Upper lobe of right lung (tissue), 1 donor: ENCODE results near the gene CPVL. TPM values are rescaled to one million over a fixed set of nuclear protein-coding genes. Genes with fewer than 3 reads are reported as not detected.
A peak's percentile ranks its signal among the peaks of the same experiment; 100 is the strongest.

Experiments used
- ATAC-seq: fragments of 200-7000 bp; cut with Tn5 transposase; one replicate; pipeline ENCODE4 v1.9.1; 2020; ENCODE audit warnings: mild to moderate bottlenecking, moderate library complexity
- DNase-seq: peaks from one replicate; pipeline ENCODE4 v3.0.0-alpha.2; 2020
- H3K27ac ChIP-seq: fragments of 200-600 bp; one replicate; pipeline ENCODE4 v1.8.0; 2022
- H3K27me3 ChIP-seq: fragments of 200-600 bp; one replicate; pipeline ENCODE4 v1.8.0; 2022; ENCODE audit warnings: mild to moderate bottlenecking
- H3K36me3 ChIP-seq: fragments of 200-600 bp; one replicate; pipeline ENCODE4 v1.8.0; 2022
- H3K4me1 ChIP-seq: fragments of 200-600 bp; one replicate; pipeline ENCODE4 v1.8.0; 2022
- H3K4me3 ChIP-seq: fragments of 200-600 bp; one replicate; pipeline ENCODE4 v1.8.0; 2022; ENCODE audit warnings: mild to moderate bottlenecking
- H3K9me3 ChIP-seq: fragments of 200-600 bp; one replicate; pipeline ENCODE4 v1.8.0; 2022
- CTCF ChIP-seq: fragments of 200-600 bp; IDR thresholded peaks from one replicate; pipeline ENCODE4 v1.8.0; 2022; ENCODE audit warnings: antibody characterized with exemption
- intact Hi-C: fragments of 100-400 bp; cut with DNase I; formaldehyde crosslinking; loops from one replicate; pipeline ENCODE4 v1.11.0; 2022
- total RNA-seq: library from RNA; stranded (reverse); fragmentation: NEBNext Ultra II Directional; extraction: Animal tissue kit (Norgen Biotek cat#: 25700); gene quantifications from one replicate; pipeline ENCODE4 v1.2.1, GENCODE V29; 2021
- donor health status: DM: no; HTN: yes; CAD: no; lungs with severe emphysema.

Gene CPVL
- total RNA-seq, 1 donor from 2014 or later = 31.9 TPM

DNA sequence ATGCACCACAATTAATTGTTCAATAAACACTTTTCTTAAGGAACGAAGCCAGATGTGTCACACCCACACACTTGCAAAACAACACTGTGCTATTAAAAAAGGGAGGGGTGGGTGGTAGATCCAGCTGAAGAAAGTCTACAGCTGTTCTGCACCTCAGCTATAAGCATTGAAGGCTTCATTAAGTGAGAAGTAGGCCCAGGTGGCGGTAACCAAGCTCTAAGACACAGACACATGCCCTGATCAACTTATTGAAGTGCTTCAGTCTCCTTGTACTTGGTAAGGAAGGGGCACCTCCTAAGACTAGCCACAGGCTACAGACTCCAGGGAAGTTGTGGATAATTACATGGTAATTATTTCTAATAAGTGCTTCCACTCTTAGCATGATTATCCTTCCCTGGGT lies 4.5 kb upstream of the CPVL start:
- H3K4me1 ChIP-seq = no peaks in the 10 kb centered on the region
- H3K36me3 ChIP-seq = no peaks in the 10 kb centered on the region
- H3K9me3 ChIP-seq = no peaks in the 10 kb centered on the region
- no peak overlapping the region for H3K27ac ChIP-seq
- peaks cover 8% of the 10 kb centered on the region for H3K27me3 ChIP-seq
- no peak overlapping the region for H3K4me3 ChIP-seq
- intact Hi-C loops = no loop called here
- DNase-seq = no peak
- ATAC-seq = no peak
- TF ChIP-seq CTCF = no peak

GRCh38 chr7:29149036-29149435 lies 2.7 kb upstream of the CPVL start:
- Histone ChIP-seq H3K9me3 (no peaks in the 10 kb centered on the region), H3K36me3 (no peaks in the 10 kb centered on the region), H3K4me3 (no peak overlapping the region), H3K4me1 (no peaks in the 10 kb centered on the region), H3K27ac (no peak overlapping the region), H3K27me3 (peaks cover 22% of the 10 kb centered on the region)
- ATAC-seq (no peak), DNase-seq (no peak)
- TF ChIP-seq CTCF = no peak
- intact Hi-C loops = no loop called here

DNA sequence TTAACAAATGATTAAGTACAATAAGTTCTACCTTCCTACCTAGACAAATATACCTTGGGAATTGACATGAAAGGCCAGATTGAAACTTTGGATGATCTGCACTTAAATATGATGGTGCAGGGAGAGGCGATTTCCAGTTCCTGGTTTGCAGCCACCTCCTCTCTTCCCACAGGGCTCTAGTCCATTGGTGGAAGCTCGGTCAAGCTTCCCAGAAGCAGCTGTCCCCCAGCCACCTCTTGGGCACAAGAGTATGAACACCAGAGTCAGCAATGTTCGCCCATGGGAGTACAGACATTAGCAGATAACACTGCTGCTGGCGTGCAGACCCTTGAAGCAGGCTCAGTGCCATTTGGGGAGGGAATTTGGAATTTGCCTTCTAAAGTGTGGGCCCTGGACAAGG lies 1.5 kb upstream of the CPVL start:
- Histone ChIP-seq H3K27ac (no peak overlapping the region), H3K9me3 (no peaks in the 10 kb centered on the region), H3K27me3 (peaks cover 22% of the 10 kb centered on the region), H3K4me3 (no peak overlapping the region), H3K36me3 (no peaks in the 10 kb centered on the region), H3K4me1 (no peaks in the 10 kb centered on the region)
- no peak for TF ChIP-seq CTCF
- intact Hi-C loops = no loop called here
- DNase-seq = no peak
- peak; percentile 11 for ATAC-seq

DNA sequence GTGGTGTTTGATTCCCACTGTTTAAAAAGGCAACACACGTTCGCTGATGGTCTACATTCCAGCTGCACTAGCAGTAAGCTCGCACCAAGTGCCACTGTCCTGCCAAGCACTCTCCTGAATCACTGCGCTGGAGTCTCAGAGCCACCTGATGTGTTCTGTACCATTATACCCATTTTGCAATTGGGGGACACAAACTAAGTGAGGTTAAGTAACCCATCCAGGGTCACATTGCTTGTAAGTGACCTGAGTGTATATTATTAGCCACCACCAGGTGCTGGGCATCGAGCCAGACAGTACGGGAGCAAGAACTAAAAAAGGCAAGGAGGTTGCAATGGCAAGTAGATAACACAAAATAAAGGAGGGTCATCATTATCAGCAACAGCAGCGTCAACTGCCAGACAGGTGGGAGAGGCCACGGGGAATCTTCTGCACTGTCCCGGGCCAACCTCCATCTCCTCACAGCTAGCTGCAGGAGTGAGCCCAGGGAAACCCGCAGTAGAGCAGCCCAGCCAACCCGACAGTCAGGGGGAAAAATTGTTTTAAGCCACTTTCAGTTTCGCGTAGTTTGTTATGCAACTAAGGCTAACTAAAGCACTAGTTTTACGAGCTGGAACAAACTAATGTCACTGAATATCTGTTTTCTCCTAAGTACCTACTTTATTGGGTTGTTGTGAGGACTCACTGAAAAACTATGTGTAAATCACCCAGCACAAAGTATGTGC lies 712 bp upstream of the CPVL start:
- peak overlapping the region; percentile 48 for H3K4me3 ChIP-seq
- H3K9me3 ChIP-seq = no peaks in the 10 kb centered on the region
- H3K4me1 ChIP-seq = no peaks in the 10 kb centered on the region
- H3K27ac ChIP-seq = no peak overlapping the region
- intact Hi-C loops = no loop called here
- TF ChIP-seq CTCF = no peak
- no peak for DNase-seq
- H3K36me3 ChIP-seq = no peaks in the 10 kb centered on the region
- ATAC-seq = peak; percentile 25
- H3K27me3 ChIP-seq = peaks cover 22% of the 10 kb centered on the region

DNA sequence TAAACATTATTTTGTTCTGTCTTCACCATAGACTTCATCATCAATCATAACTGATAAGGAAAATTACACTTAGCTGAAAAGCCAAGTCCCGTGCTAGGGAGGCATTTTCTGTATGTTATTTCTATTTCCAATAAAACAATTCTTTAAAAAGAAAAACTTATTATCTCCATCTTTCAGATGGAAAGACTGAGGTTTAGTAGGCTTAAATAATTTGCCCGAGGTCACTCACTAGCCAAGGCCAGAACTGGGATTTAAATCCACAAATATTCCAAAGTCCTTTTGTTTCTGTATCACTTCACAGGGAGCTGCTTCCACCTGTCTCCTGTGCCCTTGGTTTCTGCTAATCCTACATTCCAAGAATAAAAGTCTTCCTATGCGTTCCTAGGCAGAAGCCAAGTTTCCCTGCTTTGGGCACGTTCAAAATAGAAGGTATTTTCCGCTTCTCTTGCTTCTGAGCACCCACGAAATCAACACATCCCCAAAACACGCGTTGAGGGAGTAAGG lies 732 bp downstream of the CPVL start:
- H3K27ac ChIP-seq = peak overlapping the region; percentile 42

More for the DNA sequence above, 732 bp downstream of the CPVL start:
- peaks cover 22% of the 10 kb centered on the region for H3K27me3 ChIP-seq
- ATAC-seq (no peak), DNase-seq (no peak)
- intact Hi-C loops = no loop called here
- no peaks in the 10 kb centered on the region for H3K9me3 ChIP-seq
- peak overlapping the region; percentile 48 for H3K4me3 ChIP-seq
- H3K36me3 ChIP-seq = no peaks in the 10 kb centered on the region
- H3K4me1 ChIP-seq = no peaks in the 10 kb centered on the region
- no peak for TF ChIP-seq CTCF
